IMR-90 (cell line): ENCODE results near the gene MECP2.

ENCODE experiments used
- MAFK ChIP-seq: IDR thresholded peaks from 2 replicates; pipeline ENCODE4 v1.6.1; 2012; ENCODE audit warnings: low read depth, low read length, improper control_type of control experiment
- RAD21 ChIP-seq: IDR thresholded peaks from 2 replicates; pipeline ENCODE4 v1.6.1; 2012; ENCODE audit warnings: low read length, improper control_type of control experiment
- RCOR1 ChIP-seq: IDR thresholded peaks from 2 replicates; pipeline ENCODE4 v1.6.1; 2012; ENCODE audit warnings: mild to moderate bottlenecking, low read length, improper control_type of control experiment; ENCODE audit not compliant: insufficient replicate concordance
- RFX5 ChIP-seq: IDR thresholded peaks from 2 replicates; pipeline ENCODE4 v1.8.0; 2012; ENCODE audit warnings: low read depth, mild to moderate bottlenecking, low read length, moderate library complexity
- SMC3 ChIP-seq: fragments of 150-350 bp; IDR thresholded peaks from 2 replicates; pipeline ENCODE4 v1.6.1; 2016; ENCODE audit warnings: low read depth, mild to moderate bottlenecking, antibody characterized with exemption, low read length, moderate library complexity
- TF ChIP-seq, protein P1 (sequence below): conservative IDR thresholded peaks from 2 replicates; pipeline ENCODE4 v1.5.1; 2012; ENCODE audit warnings: mild to moderate bottlenecking, low read depth, low read length, improper control_type of control experiment

DNA sequence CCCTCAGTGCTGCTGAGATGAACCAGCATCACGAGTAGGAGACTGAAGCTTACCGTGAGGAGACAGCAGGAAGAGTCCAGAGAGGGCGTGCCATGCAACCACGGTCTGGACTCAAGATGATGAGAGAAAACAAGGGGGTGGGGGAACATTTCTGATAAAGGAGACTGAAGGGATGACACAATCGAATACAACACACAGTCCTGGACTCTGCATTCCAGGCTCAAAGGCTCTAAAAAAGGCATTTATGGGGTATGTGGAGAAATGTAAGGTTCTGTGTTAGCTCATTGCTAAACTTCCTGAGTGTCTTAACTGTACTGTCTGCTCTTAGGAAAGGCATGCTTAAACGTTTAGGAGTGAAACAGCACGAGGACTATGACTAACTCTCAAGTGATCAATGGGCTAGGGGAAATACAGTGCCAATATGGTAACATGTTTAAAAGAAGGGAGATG lies 57.2 kb downstream of the MECP2 start:
- TF ChIP-seq SMC3 (no peak), MAFK (no peak), RFX5 (no peak), RAD21 (no peak), RCOR1 (no peak)
- TF ChIP-seq, protein P1, sequence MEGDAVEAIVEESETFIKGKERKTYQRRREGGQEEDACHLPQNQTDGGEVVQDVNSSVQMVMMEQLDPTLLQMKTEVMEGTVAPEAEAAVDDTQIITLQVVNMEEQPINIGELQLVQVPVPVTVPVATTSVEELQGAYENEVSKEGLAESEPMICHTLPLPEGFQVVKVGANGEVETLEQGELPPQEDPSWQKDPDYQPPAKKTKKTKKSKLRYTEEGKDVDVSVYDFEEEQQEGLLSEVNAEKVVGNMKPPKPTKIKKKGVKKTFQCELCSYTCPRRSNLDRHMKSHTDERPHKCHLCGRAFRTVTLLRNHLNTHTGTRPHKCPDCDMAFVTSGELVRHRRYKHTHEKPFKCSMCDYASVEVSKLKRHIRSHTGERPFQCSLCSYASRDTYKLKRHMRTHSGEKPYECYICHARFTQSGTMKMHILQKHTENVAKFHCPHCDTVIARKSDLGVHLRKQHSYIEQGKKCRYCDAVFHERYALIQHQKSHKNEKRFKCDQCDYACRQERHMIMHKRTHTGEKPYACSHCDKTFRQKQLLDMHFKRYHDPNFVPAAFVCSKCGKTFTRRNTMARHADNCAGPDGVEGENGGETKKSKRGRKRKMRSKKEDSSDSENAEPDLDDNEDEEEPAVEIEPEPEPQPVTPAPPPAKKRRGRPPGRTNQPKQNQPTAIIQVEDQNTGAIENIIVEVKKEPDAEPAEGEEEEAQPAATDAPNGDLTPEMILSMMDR = no peak
